ENCODE measurements around the gene NR3C1. TPM values are rescaled to one million over a fixed set of nuclear protein-coding genes. Genes with fewer than 3 reads are reported as not detected.

The NR3C1 gene
- total RNA-seq, 1 experiment from 2014 or later: 16.0 TPM

DNA sequence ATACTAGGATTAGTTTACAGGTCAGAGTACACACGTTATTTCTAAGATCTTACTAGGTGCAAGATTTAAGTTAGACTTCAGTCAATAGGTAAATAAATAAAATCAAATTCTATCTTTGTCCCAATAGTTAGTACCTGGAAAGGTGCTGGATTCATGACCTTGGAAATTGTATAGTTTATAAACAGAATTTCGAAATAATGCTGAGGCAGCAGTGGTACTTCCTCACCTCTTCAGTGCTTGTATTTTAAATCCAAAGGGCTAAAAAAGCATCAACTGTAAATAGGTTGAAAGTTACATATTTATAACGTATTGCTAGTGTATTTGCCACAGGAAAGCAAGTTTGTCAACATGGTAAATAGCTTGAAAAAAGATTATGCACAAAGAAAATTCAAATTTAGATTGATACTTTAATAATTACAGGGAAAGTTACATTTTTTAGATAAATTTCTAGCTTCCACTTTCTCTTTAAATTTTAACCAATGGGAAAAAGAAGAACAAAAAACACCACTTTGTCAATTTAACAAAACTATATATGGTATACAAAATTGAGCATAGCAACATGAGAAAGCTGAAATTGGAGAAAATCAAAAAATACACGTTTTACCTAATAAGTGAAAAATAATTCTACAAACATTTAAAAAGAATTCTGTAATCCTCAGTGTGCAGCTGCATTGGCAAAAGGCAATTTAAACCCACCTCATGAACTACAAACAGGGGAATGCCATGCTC is 46.5 kb downstream of the NR3C1 start:
- no peaks in the 10 kb centered on the region for H3K9me3 ChIP-seq (ENCODE audit: control insufficient read depth in 1 of 2, insufficient read depth in 1 of 2, low read depth in 1 of 2, low read length in 2 of 2)
- H4K20me1 ChIP-seq (ENCODE audit: insufficient read depth): no peaks in the 10 kb centered on the region
- peaks cover 4% of the 10 kb centered on the region; the same call in 1 of the 2 replicates for H3K79me2 ChIP-seq (ENCODE audit: insufficient read depth, low read length)
- H3K4me1 ChIP-seq (ENCODE audit: control insufficient read depth in 1 of 2, insufficient read depth in 2 of 2, low read length in 2 of 2): peaks cover 11 to 16% of the 10 kb centered on the region in 2 experiments
- no TSS peak for BruUV-seq (replicated peaks)
- ChIA-PET CTCF (no interaction called here), POLR2A (no interaction called here), RAD21 (ENCODE audit: low non-redundant PET in 1 of 2, low total read pairs in 2 of 2, uncharacterized antibody in 2 of 2, unreplicated experiment in 2 of 2) (no interaction called here)
- H3K36me3 ChIP-seq (ENCODE audit: control insufficient read depth in 1 of 2, insufficient read depth in 2 of 2, low read length in 2 of 2): no peaks in the 10 kb centered on the region
- H3K4me3 ChIP-seq (replicated peaks in 1 of 2; ENCODE audit: low read depth in 1 of 2, low read length in 2 of 2): no peak overlapping the region
- no peak overlapping the region for H3K9ac ChIP-seq (ENCODE audit: low read length)
- DNase-seq (ENCODE audit: low read depth, low spot score) (no peak), ATAC-seq (no peak)
- H2AFZ ChIP-seq (ENCODE audit: low read depth, low read length, poor library complexity, severe bottlenecking): no peak overlapping the region
- no peak overlapping the region for H3K27ac ChIP-seq (ENCODE audit: low read depth, low read length)
- H3K4me2 ChIP-seq (ENCODE audit: low read length): no peak overlapping the region
- no peaks in the 10 kb centered on the region for H3K27me3 ChIP-seq (ENCODE audit: insufficient read depth, low read length)
- intact Hi-C loops (cut with micrococcal nuclease): no loop called here
- no peaks in the 10 kb centered on the region for H3K9me2 ChIP-seq (ENCODE audit: insufficient read depth)
- TF ChIP-seq ZFX (IDR thresholded peaks at IDR 0.05) (no peak), POLR2A (IDR thresholded peaks at IDR 0.05; ENCODE audit: borderline replicate concordance, extremely low read depth, insufficient read depth, insufficient read length) (no peak), CEBPB (IDR thresholded peaks at IDR 0.05; ENCODE audit: low read depth) (no peak), SIN3A (IDR thresholded peaks at IDR 0.05; ENCODE audit: low read depth) (no peak), YY1 (IDR thresholded peaks at IDR 0.05; ENCODE audit: extremely low read depth, insufficient replicate concordance, low read depth, low read length) (no peak)

GRCh38 chr5:143355710-143356109 is 47.8 kb downstream of the NR3C1 start:
- H3K27ac ChIP-seq (ENCODE audit: low read depth, low read length): no peak overlapping the region
- TF ChIP-seq CBX3 (IDR thresholded peaks at IDR 0.05; ENCODE audit: low read depth): peak; percentile 67
- no peak for TF ChIP-seq EGR1 (IDR thresholded peaks at IDR 0.05; ENCODE audit: low read depth)
- TF ChIP-seq RAD21 (IDR thresholded peaks at IDR 0.05; ENCODE audit: low read depth): 0 out of 2 replicates have a peak, but pooled peaks have one; percentile 7
- TF ChIP-seq TCF7L2 (IDR thresholded peaks at IDR 0.05; ENCODE audit: borderline replicate concordance, extremely low read depth, insufficient read depth, insufficient read length): peak; percentile 80
- no peak for TF ChIP-seq EZH2 (IDR thresholded peaks at IDR 0.05)
- TF ChIP-seq POLR2AphosphoS5 (IDR thresholded peaks at IDR 0.05; ENCODE audit: low read depth, low read length): peak; percentile 46; the same call in 1 of the 2 replicates
- TF ChIP-seq FOSL1 (IDR thresholded peaks at IDR 0.05; ENCODE audit: low read depth): peak; percentile 67
- no peak for TF ChIP-seq SIN3A (IDR thresholded peaks at IDR 0.05; ENCODE audit: low read depth)
- TF ChIP-seq EZH2phosphoT487 (IDR thresholded peaks at IDR 0.05; ENCODE audit: borderline replicate concordance): no peak
- TF ChIP-seq ELF1 (IDR thresholded peaks at IDR 0.05; ENCODE audit: borderline replicate concordance, low read depth): no peak
- 0 out of 2 replicates have a peak, but pooled peaks have one; percentile 26 for TF ChIP-seq SRF (IDR thresholded peaks at IDR 0.05; ENCODE audit: low read depth)
- TF ChIP-seq CEBPB (IDR thresholded peaks at IDR 0.05; ENCODE audit: low read depth): 0 out of 2 replicates have a peak, but pooled peaks have one; percentile 24
- no peak for TF ChIP-seq POLR2A (IDR thresholded peaks at IDR 0.05; ENCODE audit: borderline replicate concordance, extremely low read depth, insufficient read depth, insufficient read length)
- TF ChIP-seq, protein P1, sequence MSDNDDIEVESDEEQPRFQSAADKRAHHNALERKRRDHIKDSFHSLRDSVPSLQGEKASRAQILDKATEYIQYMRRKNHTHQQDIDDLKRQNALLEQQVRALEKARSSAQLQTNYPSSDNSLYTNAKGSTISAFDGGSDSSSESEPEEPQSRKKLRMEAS (IDR thresholded peaks at IDR 0.05): 0 out of 2 replicates have a peak, but pooled peaks have one; percentile 23
- TF ChIP-seq, protein P2, sequence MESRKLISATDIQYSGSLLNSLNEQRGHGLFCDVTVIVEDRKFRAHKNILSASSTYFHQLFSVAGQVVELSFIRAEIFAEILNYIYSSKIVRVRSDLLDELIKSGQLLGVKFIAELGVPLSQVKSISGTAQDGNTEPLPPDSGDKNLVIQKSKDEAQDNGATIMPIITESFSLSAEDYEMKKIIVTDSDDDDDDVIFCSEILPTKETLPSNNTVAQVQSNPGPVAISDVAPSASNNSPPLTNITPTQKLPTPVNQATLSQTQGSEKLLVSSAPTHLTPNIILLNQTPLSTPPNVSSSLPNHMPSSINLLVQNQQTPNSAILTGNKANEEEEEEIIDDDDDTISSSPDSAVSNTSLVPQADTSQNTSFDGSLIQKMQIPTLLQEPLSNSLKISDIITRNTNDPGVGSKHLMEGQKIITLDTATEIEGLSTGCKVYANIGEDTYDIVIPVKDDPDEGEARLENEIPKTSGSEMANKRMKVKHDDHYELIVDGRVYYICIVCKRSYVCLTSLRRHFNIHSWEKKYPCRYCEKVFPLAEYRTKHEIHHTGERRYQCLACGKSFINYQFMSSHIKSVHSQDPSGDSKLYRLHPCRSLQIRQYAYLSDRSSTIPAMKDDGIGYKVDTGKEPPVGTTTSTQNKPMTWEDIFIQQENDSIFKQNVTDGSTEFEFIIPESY (IDR thresholded peaks at IDR 0.05; ENCODE audit: extremely low read depth, insufficient replicate concordance, low read length): no peak
- TF ChIP-seq SP1 (IDR thresholded peaks at IDR 0.05; ENCODE audit: low read depth): peak; percentile 63
- no peak for TF ChIP-seq ATF3 (IDR thresholded peaks at IDR 0.05)

More at GRCh38 chr5:143355710-143356109, 47.8 kb downstream of the NR3C1 start:
- H3K4me3 ChIP-seq (replicated peaks in 1 of 2; ENCODE audit: low read depth in 1 of 2, low read length in 2 of 2): no peak overlapping the region
- H3K79me2 ChIP-seq (ENCODE audit: insufficient read depth, low read length): peaks cover 4% of the 10 kb centered on the region; the same call in 1 of the 2 replicates
- H3K4me2 ChIP-seq (ENCODE audit: low read length): peak overlapping the region; percentile 52
- peaks cover 16 to 19% of the 10 kb centered on the region in 2 experiments for H3K4me1 ChIP-seq (ENCODE audit: control insufficient read depth in 1 of 2, insufficient read depth in 2 of 2, low read length in 2 of 2)
- H3K9me2 ChIP-seq (ENCODE audit: insufficient read depth): no peaks in the 10 kb centered on the region
- peak; percentile 84 for DNase-seq (ENCODE audit: low read depth, low spot score)
- no peak overlapping the region for H3K9ac ChIP-seq (ENCODE audit: low read length)
- no peaks in the 10 kb centered on the region for H3K9me3 ChIP-seq (ENCODE audit: control insufficient read depth in 1 of 2, insufficient read depth in 1 of 2, low read depth in 1 of 2, low read length in 2 of 2)
- BruUV-seq (replicated peaks): no TSS peak
- ChIA-PET POLR2A (interaction anchor here (0.6 kb wide), 1 partner anchor 15 kb away, joined by 3 read pairs; no protein-coding TSS in a partner anchor), CTCF (no interaction called here), RAD21 (ENCODE audit: low non-redundant PET in 1 of 2, low total read pairs in 2 of 2, uncharacterized antibody in 2 of 2, unreplicated experiment in 2 of 2) (no interaction called here)
- H4K20me1 ChIP-seq (ENCODE audit: insufficient read depth): no peaks in the 10 kb centered on the region
- no peaks in the 10 kb centered on the region for H3K36me3 ChIP-seq (ENCODE audit: control insufficient read depth in 1 of 2, insufficient read depth in 2 of 2, low read length in 2 of 2)
- ATAC-seq: peak; percentile 92
- no peak overlapping the region for H2AFZ ChIP-seq (ENCODE audit: low read depth, low read length, poor library complexity, severe bottlenecking)
- intact Hi-C loops (cut with micrococcal nuclease): no loop called here
- H3K27me3 ChIP-seq (ENCODE audit: insufficient read depth, low read length): no peaks in the 10 kb centered on the region

Measured in HCT116 (cell line).